ENCODE measurements around the gene PLA2G6.
"Not testable (repeated sequence)": the region's sequence is repeated elsewhere in the genome, so short reads cannot be mapped to it uniquely, and the experiment has no call there.

Gene PLA2G6

GRCh38 chr22:38165922-38166593 is 15.6 kb downstream of the PLA2G6 start:
- DNase-seq, result no peak

GRCh38 chr22:38164551-38164918 is 17.1 kb downstream of the PLA2G6 start:
- DNase-seq, result no peak

DNA sequence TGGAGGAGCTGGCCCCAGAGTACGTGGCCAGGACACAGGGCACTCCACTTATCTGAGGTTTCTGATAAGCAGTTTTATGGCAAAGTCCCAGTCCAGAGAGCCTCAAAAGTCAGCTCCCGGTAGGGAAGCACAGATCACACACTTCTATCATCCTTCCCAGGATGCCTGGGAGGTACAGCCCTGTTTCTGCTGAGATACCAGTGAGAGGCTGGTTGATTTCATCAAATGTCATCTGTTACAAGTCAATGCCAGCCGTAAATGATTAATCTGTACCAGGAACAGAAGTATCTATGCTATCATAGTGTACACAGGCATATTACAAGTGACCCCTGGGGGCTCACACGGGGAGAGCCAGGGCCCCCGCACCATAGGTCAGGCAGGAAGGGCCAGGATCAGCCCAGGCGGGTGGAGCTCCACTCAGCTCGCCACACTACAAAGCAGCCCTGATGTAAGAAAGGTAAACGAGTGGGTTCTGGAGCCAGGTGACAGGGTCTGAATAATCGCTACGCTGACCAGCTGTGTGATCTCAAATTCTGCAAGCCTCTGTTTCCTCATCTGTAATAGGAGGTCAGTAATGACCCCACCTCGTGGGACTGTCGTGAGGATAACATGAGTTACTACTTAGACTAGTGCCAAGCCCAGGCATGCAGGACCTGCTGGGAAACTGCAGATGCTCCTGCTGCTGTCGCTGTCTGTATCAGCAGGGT is 17.6 kb downstream of the PLA2G6 start:
- DNase-seq, result no peak

- no peak for DNase-seq
Observed at GRCh38 chr22:38162881-38163843, 18.5 kb downstream of the PLA2G6 start.

DNA sequence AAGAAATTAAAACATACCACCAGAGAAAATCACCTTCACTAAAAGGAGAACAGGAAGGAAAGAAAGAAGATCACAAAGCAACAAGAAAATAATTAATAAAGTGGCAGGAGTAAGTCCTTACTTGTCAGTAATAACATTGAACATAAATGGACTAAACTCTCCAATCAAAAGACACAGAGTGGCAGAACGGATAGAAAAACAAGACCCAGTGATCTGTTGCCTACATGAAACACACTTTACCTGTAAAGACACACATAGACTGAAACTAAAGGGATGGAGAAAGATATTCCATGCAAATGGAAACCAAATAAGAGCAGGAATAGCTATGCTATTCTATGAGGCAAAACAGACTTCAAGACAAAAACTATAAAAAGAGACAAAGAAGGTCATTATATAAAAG is 25.9 kb downstream of the PLA2G6 start:
- DNase-seq, result no peak

- DNase-seq, result not testable (repeated sequence)
Observed at GRCh38 chr22:38154563-38154915, 27.1 kb downstream of the PLA2G6 start.

DNA sequence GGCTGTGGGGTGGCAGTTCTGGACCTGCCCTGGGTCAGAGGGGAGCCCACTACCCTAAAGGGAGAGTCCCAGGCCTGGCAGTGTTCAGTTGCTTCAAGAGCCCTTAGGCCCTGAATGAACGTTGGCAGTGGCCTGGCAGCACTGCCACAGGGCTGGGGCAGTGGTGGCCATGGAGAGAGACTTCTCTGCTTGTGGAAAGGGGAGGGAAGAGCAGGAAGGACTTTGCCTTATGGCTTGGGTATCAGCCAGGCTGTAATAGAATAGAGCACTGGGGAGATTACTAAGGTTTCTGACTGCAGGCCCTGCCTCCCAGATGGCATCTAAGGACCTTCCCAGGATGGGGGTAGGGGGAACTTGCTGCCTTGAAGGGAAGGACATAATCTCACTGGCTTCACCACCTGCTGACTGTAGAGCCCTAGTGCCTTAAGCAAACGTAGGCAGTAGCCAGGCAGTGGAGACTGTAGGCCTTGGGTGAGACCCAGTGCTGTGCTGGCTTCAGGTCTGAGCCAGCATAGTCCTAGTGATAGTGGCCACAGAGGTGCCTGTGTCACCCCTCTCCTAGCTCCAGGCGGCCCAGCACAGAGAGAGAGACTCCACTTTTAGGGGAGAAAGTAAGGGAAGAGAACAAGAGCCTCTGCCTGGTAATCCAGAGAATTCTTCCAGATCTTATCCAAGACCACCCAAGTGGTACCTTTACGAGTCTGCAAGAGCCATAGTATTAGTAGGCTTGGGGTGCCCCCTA is 27.6 kb downstream of the PLA2G6 start:
- no peak for DNase-seq

GRCh38 chr22:38151126-38151500 is 30.5 kb downstream of the PLA2G6 start:
- DNase-seq, result no peak

DNA sequence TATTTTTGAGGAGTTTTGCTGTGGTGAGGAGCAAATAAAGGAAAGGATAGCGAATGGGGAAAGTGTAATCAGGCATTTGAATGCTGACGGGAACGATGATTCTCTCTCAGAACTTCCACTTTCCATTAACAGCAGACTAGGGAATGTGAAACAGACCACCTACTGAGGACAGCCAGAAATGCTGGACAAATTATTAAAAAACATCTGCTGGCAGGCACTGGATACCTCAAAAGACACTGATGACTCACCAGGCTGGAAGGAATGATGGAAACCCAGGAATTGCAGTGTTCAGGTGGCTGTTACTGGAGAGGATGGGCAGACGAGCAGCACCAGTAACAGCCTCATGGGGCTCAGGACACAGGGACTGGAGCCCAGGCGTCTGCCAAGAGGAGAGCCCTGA is 33.4 kb downstream of the PLA2G6 start:
- no peak for DNase-seq

DNA sequence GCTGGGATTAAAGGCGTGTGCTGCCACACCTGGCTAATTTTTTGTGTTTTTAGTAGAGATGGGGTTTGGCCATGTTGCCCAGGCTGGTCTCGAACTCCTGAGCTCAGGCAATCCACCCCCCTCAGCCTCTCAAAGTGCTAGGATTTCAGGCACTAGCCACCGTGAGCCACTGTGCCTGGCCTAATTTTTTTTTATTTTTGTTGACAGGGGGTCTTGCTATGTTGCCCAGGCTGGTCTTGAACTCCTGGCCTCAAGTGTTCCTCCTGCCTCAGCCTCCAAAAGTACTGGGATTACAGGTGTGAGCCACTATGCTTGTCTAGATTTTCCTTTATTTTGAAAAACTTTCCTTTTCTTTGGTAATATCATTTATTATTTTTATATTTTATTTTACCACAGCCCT is 35.5 kb downstream of the PLA2G6 start:
- DNase-seq, result not testable (repeated sequence)

DNA sequence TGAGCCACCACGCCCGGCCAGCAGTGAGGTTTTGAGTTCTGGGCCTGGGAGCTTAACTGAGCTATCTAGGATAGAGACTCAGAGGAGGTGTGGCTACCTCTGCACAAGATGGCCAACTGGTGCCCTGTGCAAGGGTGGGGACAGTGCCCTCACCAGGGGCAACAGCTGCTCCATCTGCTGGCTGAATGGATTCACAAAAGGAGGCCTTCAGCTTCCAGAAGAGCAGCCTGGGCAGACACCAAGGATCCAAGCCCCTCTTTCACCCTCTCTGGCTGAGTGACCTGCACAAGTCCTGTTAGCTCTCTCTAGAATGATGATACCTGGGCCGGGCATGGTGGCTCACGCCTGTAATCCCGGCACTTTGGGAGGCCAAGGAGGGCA is 37.6 kb downstream of the PLA2G6 start:
- DNase-seq, result no peak

- no peak for DNase-seq
Observed at GRCh38 chr22:38142606-38143005, 39.0 kb downstream of the PLA2G6 start.

- no peak for DNase-seq
Observed at GRCh38 chr22:38141217-38141973, 40.2 kb downstream of the PLA2G6 start.

DNA sequence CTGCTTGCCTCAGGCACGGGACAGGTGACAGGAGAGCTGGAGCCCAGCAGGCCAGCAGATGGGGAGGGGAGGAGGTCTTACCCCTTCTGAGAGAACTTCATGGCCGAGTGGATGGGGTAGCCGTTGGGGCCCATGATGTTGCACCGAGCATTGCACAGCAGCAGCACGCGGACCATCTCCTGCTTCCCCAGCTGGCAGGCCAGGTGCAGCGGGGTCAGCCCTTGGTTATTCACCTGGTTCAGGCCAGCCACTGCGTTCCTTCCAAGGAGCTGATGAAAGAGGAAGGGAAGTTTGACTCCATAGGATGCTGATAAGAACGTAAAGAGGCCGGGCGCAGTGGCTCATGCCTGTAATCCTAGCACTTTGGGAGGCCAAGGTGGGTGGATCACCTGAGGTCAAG is 41.7 kb downstream of the PLA2G6 start:
- DNase-seq, result no peak

GRCh38 chr22:38138961-38139360 is 42.7 kb downstream of the PLA2G6 start:
- DNase-seq, result no peak

GRCh38 chr22:38137876-38138687 is 43.5 kb downstream of the PLA2G6 start:
- DNase-seq, result no peak

DNA sequence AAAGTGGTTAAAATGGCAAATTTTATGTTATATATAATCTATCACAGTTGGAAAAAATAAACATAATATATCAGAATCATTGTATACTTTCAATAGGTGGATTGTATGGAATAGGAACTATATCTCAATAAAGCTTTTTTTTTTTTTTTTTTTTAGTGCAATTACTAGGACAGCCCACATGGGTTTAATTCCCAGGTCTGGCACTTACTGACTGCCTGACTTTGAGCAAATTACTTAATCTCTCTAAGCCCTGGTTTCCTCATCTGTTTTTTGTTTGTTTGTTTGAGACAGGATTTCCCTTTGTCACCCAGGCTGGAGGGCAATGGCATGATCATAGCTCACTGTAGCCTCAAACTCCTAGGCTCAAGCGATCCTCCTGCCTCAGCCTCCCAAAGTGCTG is 45.0 kb downstream of the PLA2G6 start:
- no peak for DNase-seq

GRCh38 chr22:38135133-38135706 is 46.4 kb downstream of the PLA2G6 start:
- no peak for DNase-seq

DNA sequence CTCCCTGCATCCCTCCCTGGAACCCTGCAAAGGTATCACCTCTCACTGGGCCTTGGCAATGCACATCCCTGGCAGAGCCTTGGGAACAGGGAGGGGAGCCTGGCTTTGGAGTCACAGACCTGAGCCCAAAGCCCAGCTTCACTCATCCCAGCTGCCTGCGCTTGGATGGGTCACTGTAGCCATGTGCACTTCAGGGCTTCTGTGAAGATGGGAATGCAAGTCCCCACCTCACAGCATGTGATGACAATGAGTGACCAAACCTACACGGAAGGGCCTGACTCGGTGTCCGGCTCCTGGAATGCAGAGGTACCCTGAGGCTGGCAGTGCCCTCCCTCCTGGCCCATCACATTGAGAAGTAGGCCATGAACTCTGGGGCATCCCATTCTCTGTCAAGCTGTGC is 48.3 kb downstream of the PLA2G6 start:
- no peak for DNase-seq

GRCh38 chr22:38132794-38133193 is 48.8 kb downstream of the PLA2G6 start:
- DNase-seq, result no peak

GRCh38 chr22:38132136-38132535 is 49.5 kb downstream of the PLA2G6 start:
- DNase-seq, result no peak

All from activated CD8-positive, alpha-beta memory T cell treated with anti-CD3 and anti-CD28 coated beads for 24 hours (primary cell).